Gastroesophageal sphincter (tissue), 4 donors: ENCODE data around the gene TBC1D4. TPM values are rescaled to one million over a fixed set of nuclear protein-coding genes. Genes with fewer than 3 reads are reported as not detected.

Experiments
- ATAC-seq: fragments of 150-250 bp; one replicate; pipeline ENCODE4 v1.9.1; 2016; ENCODE audit warnings: mild to moderate bottlenecking, moderate library complexity
- H3K27ac ChIP-seq, 4 donors: fragments of 200-600 bp; sonication (generic) in 3 of 4; 1 replicate in 3 of 4; 2 replicates in 1 of 4; pipeline ENCODE4 v1.5.1; 2016 to 2019
- H3K27me3 ChIP-seq: fragments of 200-600 bp; sonication (generic); one replicate; pipeline ENCODE4 v1.5.1; 2019
- H3K36me3 ChIP-seq, 2 donors: fragments of 200-600 bp; sonication (generic); one replicate each; pipeline ENCODE4 v1.5.1; 2019; ENCODE audit warnings: control low read depth in 1 of 2
- H3K4me1 ChIP-seq, 3 donors: fragments of 200-600 bp; sonication (generic); 1 replicate in 2 of 3; 2 replicates in 1 of 3; pipeline ENCODE4 v1.5.1; 2016 to 2019; ENCODE audit warnings: control low read depth in 2 of 3
- H3K4me3 ChIP-seq, 2 donors: fragments of 200-600 bp; sonication (generic); one replicate each; pipeline ENCODE4 v1.5.1; 2019; ENCODE audit warnings: mild to moderate bottlenecking in 1 of 2, moderate library complexity in 1 of 2
- H3K9me3 ChIP-seq, 3 donors: fragments of 200-600 bp; sonication (generic); one replicate each; pipeline ENCODE4 v1.5.1; 2017 to 2019; ENCODE audit warnings: control low read depth in 2 of 3
- EP300 ChIP-seq: sonication (generic); formaldehyde crosslinking; IDR thresholded peaks from one replicate; pipeline ENCODE4 v1.6.1; 2017; ENCODE audit warnings: antibody characterized with exemption, mild to moderate bottlenecking
- POLR2A ChIP-seq, 2 donors: fragments of 450-650 bp; IDR thresholded peaks; one replicate each; pipeline ENCODE4 v1.6.1; 2017; ENCODE audit warnings: antibody characterized with exemption in 2 of 2, mild to moderate bottlenecking in 2 of 2, moderate library complexity in 1 of 2
- POLR2AphosphoS5 ChIP-seq: sonication (generic); formaldehyde crosslinking; IDR thresholded peaks from one replicate; pipeline ENCODE4 v1.6.1; 2017; ENCODE audit warnings: antibody characterized with exemption
- WGBS, 2 donors: methylation state at CpG; one replicate each; pipeline ENCODE4 v1.1.5; 2018; ENCODE audit warnings: low coverage in 1 of 2; 5-methylcytosine and 5-hydroxymethylcytosine counted together
- total RNA-seq, 4 donors: library from RNA; depleted of rRNA; stranded (reverse); fragments of >200 nt; gene quantifications; one replicate each; pipeline ENCODE4 v1.1.0, GENCODE V29; 2016
- TF ChIP-seq, protein P1 (sequence below), 4 experiments: fragments of 200-600 bp in 2 of 4; fragments of 450-650 bp in 2 of 4; sonication (generic) in 1 of 4; IDR thresholded peaks; one replicate each; pipeline ENCODE4 v1.5.1; 2017 to 2019; ENCODE audit warnings: antibody characterized with exemption in 4 of 4, mild to moderate bottlenecking in 2 of 4, moderate library complexity in 2 of 4

Gene TBC1D4
- total RNA-seq, 4 donors from 2014 or later: 12.8 to 28.0 (median 22.4) TPM

- Histone ChIP-seq H3K36me3 (no peaks in the 10 kb centered on the region), H3K4me3 (no peak overlapping the region), H3K9me3 (no peaks in the 10 kb centered on the region), H3K4me1 (peaks cover 0 to 19% (median 3%) of the 10 kb centered on the region in 3 donors), H3K27me3 (no peaks in the 10 kb centered on the region), H3K27ac (peak overlapping the region in 1 of 4 donors; percentile 12)
- no peak for TF ChIP-seq POLR2AphosphoS5
- no peak for TF ChIP-seq POLR2A (IDR thresholded peaks at IDR 0.05)
- TF ChIP-seq, protein P1, sequence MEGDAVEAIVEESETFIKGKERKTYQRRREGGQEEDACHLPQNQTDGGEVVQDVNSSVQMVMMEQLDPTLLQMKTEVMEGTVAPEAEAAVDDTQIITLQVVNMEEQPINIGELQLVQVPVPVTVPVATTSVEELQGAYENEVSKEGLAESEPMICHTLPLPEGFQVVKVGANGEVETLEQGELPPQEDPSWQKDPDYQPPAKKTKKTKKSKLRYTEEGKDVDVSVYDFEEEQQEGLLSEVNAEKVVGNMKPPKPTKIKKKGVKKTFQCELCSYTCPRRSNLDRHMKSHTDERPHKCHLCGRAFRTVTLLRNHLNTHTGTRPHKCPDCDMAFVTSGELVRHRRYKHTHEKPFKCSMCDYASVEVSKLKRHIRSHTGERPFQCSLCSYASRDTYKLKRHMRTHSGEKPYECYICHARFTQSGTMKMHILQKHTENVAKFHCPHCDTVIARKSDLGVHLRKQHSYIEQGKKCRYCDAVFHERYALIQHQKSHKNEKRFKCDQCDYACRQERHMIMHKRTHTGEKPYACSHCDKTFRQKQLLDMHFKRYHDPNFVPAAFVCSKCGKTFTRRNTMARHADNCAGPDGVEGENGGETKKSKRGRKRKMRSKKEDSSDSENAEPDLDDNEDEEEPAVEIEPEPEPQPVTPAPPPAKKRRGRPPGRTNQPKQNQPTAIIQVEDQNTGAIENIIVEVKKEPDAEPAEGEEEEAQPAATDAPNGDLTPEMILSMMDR (IDR thresholded peaks at IDR 0.05): no peak
- no peak for TF ChIP-seq EP300
- WGBS, 2 donors: 36 to 43% methylated on average over 1 of the region's 1 CpG
- ATAC-seq: no peak
These were observed 13.9 kb downstream of the TBC1D4 start for GRCh38 chr13:75468098-75468497.

- H3K4me1 ChIP-seq: peaks cover 0 to 11% (median 0%) of the 10 kb centered on the region in 3 donors
- no peak overlapping the region for H3K27ac ChIP-seq
- TF ChIP-seq, protein P1 (IDR thresholded peaks at IDR 0.05): no peak
- TF ChIP-seq POLR2AphosphoS5: no peak
- TF ChIP-seq EP300: no peak
- TF ChIP-seq POLR2A (IDR thresholded peaks at IDR 0.05): no peak
- no peak for ATAC-seq
- H3K36me3 ChIP-seq: no peaks in the 10 kb centered on the region
- no peaks in the 10 kb centered on the region for H3K27me3 ChIP-seq
- 91 to 100% methylated on average over 3 of the region's 3 CpGs for WGBS, 2 donors
- H3K9me3 ChIP-seq: no peaks in the 10 kb centered on the region
- H3K4me3 ChIP-seq: no peak overlapping the region
These were observed 14.8 kb downstream of the TBC1D4 start for GRCh38 chr13:75467040-75467728.

DNA sequence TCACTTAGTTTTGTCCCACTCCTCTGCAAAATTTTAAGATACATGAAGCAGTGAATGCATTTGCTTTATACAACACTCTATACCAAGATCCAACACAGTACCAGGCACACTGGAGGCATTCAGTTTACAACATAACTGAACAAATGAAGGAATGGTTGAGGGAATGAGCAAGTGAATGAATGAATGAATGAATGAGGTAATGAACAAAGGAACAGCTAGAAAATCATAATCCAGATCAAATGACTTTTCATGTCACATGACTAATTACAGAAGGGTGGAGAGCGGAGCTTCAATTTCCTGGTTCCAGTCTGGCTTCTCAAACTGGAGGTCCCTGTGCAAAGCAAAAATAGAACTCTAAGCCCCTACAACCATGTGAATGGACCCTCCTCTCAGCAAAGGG is 16.7 kb downstream of the TBC1D4 start:
- no peak for ATAC-seq
- no peak overlapping the region for H3K27ac ChIP-seq
- TF ChIP-seq POLR2A (IDR thresholded peaks at IDR 0.05): no peak
- TF ChIP-seq POLR2AphosphoS5: no peak
- no peak for TF ChIP-seq EP300
- TF ChIP-seq, protein P1 (IDR thresholded peaks at IDR 0.05): no peak
- H3K36me3 ChIP-seq: no peaks in the 10 kb centered on the region
- peaks cover 0 to 11% (median 0%) of the 10 kb centered on the region in 3 donors for H3K4me1 ChIP-seq
- H3K27me3 ChIP-seq: no peaks in the 10 kb centered on the region
- H3K9me3 ChIP-seq: no peaks in the 10 kb centered on the region
- 90 to 100% methylated on average over 1 of the region's 1 CpG for WGBS, 2 donors
- H3K4me3 ChIP-seq: no peak overlapping the region

DNA sequence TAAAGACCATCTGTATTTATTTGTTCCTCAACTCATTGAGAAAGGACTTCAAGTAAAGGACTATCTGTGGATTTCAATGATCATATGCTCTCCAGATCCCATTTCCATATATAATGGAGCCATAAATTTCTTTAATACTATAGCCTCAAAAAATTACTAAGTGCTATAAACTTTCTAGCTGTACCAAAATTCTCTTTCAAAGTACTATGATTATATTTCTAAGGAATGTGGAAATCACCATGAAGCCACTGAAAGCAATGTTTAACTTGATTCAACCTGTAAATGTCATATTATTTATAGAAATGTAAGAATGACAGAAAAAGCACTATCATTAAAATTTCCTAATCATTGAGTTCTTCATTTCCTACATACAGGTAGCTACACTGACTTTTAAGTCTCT is 20.7 kb downstream of the TBC1D4 start:
- H3K4me3 ChIP-seq: no peak overlapping the region
- H3K27me3 ChIP-seq: no peaks in the 10 kb centered on the region
- no peaks in the 10 kb centered on the region for H3K9me3 ChIP-seq
- H3K36me3 ChIP-seq: peaks cover 0 to 5% of the 10 kb centered on the region in 2 donors
- H3K4me1 ChIP-seq: peaks cover 0 to 1% (median 0%) of the 10 kb centered on the region in 3 donors
- ATAC-seq: no peak
- H3K27ac ChIP-seq: no peak overlapping the region
- TF ChIP-seq EP300 (no peak), POLR2AphosphoS5 (no peak), POLR2A (IDR thresholded peaks at IDR 0.05) (no peak)
- TF ChIP-seq, protein P1 (IDR thresholded peaks at IDR 0.05): no peak

DNA sequence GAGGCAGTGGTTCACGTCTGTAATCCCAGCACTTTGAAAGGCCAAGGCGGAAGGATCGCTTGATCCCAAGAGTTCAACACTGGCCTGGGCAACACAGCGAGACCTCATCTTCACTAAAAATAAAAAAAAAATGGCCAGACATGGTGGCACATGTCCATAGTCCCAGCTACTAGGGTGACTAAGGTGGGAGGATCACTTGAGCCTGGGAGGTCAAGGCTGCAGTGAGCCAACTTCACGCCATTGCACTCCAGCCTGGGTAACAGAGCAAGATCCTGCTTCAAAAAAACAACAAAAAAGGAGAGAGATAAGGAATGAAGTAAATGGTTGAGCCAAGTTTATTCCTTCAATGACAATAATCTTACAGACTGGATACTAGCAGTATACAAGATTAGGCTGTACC is 21.3 kb downstream of the TBC1D4 start:
- no peaks in the 10 kb centered on the region for H3K27me3 ChIP-seq
- TF ChIP-seq, protein P1 (IDR thresholded peaks at IDR 0.05): no peak
- no peak for TF ChIP-seq POLR2A (IDR thresholded peaks at IDR 0.05)
- no peak for TF ChIP-seq EP300
- TF ChIP-seq POLR2AphosphoS5: no peak
- 68 to 72% methylated on average over 5 of the region's 5 CpGs for WGBS, 2 donors
- peaks cover 0 to 6% (median 0%) of the 10 kb centered on the region in 3 donors for H3K4me1 ChIP-seq
- H3K9me3 ChIP-seq: no peaks in the 10 kb centered on the region
- H3K36me3 ChIP-seq: peaks cover 0 to 5% of the 10 kb centered on the region in 2 donors
- no peak for ATAC-seq
- H3K27ac ChIP-seq: no peak overlapping the region
- no peak overlapping the region for H3K4me3 ChIP-seq
